Right lobe of liver (tissue), 4 donors: Measurements from ENCODE around the gene AGBL3.

Experiments used
- CTCF ChIP-seq, 4 donors: fragments of 200-600 bp in 3 of 4; fragments of 450-650 bp in 1 of 4; IDR thresholded peaks; one replicate each; pipeline versions ENCODE4 v1.5.1 to v1.8.0; 2016 to 2022; ENCODE audit warnings: antibody characterized with exemption in 4 of 4, mild to moderate bottlenecking in 2 of 4
- POLR2A ChIP-seq: fragments of 450-650 bp; IDR thresholded peaks from one replicate; pipeline ENCODE4 v1.6.1; 2017; ENCODE audit warnings: antibody characterized with exemption, mild to moderate bottlenecking
- donor health status: DM: no; HTN: no; CAD: no.
- donor health status: DM: no; HTN: no; CAD: no.
- donor health status: DM: no; HTN: yes; CAD: no.

DNA sequence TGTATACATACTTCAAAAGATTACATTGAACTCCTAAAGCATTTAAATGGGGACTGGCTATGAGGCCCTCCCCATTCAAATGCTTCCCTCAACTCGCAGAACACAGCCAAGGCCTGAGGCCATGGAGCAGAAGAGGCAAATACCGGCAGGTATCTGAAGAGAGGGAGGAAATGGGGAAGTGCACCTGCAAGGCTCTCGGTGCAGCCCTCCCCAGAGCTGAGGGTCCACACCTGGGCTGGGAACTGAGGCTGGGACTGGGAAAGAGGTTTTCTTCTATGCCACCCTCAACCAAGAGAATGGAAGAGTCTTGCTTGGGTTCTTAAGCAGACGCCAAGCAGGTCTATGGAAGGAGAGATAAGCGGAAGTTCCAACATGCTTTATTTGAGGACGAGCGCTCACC lies 197.2 kb downstream of the AGBL3 start:
- TF ChIP-seq CTCF (IDR thresholded peaks at IDR 0.05) (no peak), POLR2A (no peak)
